ENCODE measurements around the gene KCNIP2. TPM values are rescaled to one million over a fixed set of nuclear protein-coding genes. Genes with fewer than 3 reads are reported as not detected.
A peak's percentile ranks its signal among the peaks of the same experiment; 100 is the strongest.

KCNIP2 gene
- total RNA-seq, 1 experiment from 2014 or later = 3.0 TPM

- Histone ChIP-seq H3K4me2 (ENCODE audit: insufficient read depth, insufficient read length, low read length) (no peak overlapping the region), H2BK20ac (ENCODE audit: low read depth, low read length, poor library complexity, severe bottlenecking) (no peak overlapping the region), H3K4ac (ENCODE audit: low read depth, low read length) (no peak overlapping the region), H4K8ac (replicated peaks; ENCODE audit: insufficient read length, low read depth, low read length) (no peak overlapping the region), H3K23me2 (ENCODE audit: insufficient read length, low read depth, low read length, poor library complexity, severe bottlenecking) (peaks cover 19% of the 10 kb centered on the region), H3K56ac (ENCODE audit: insufficient read length, low read depth, low read length) (no peak overlapping the region), H4K20me1 (ENCODE audit: control insufficient read depth, insufficient read depth, insufficient read length) (peaks cover 3% of the 10 kb centered on the region), H2AK5ac (ENCODE audit: insufficient read length, low read length) (no peak overlapping the region), H3K27me3 (ENCODE audit: insufficient read depth, low read length) (no peaks in the 10 kb centered on the region), H3K14ac (ENCODE audit: insufficient read depth, low read length) (no peak overlapping the region), H3K18ac (ENCODE audit: insufficient read length, low read depth, low read length) (no peak overlapping the region), H2BK5ac (ENCODE audit: insufficient read length, low read length) (no peak overlapping the region), H3K4me1 (ENCODE audit: insufficient read depth, low read length) (peaks cover 6% of the 10 kb centered on the region; the same call in 1 of the 2 replicates), H2AFZ (ENCODE audit: low read length) (no peak overlapping the region), H3K79me1 (ENCODE audit: insufficient read depth, low read depth, low read length, poor library complexity, severe bottlenecking) (no peaks in the 10 kb centered on the region), H4K5ac (ENCODE audit: insufficient read length, low read depth, low read length) (no peak overlapping the region), H3K9me3 (ENCODE audit: control insufficient read depth, low read depth, low read length) (no peaks in the 10 kb centered on the region), H2BK120ac (ENCODE audit: low read depth, low read length, poor library complexity, severe bottlenecking) (no peak overlapping the region), H2BK15ac (ENCODE audit: low read depth, low read length) (no peak overlapping the region), H3K23ac (ENCODE audit: insufficient read length, low read depth, low read length) (no peak overlapping the region), H3K9ac (ENCODE audit: extremely low read depth, insufficient read length, low read length) (no peak overlapping the region), H3K79me2 (ENCODE audit: insufficient read depth, low read length) (no peaks in the 10 kb centered on the region), H3K27ac (ENCODE audit: insufficient read length, low read depth, low read length) (no peak overlapping the region), H3T11ph (ENCODE audit: low read length) (no peak overlapping the region), H4K91ac (ENCODE audit: insufficient read length, low read depth, low read length) (no peak overlapping the region), H2BK12ac (ENCODE audit: insufficient read length, low read depth, low read length) (no peak overlapping the region)
- H3K27ac Mint-ChIP-seq = no peak overlapping the region
- DNase-seq = no peak
- H3K9me3 Mint-ChIP-seq = no peaks in the 10 kb centered on the region
- TF ChIP-seq CTCF (conservative IDR thresholded peaks at IDR 0.05) = no peak
- no CpG with 5 or more reads among the region's 4 CpGs for WGBS (ENCODE audit: extremely low coverage, insufficient read length, low lambda C conversion rate)
- peaks cover 9% of the 10 kb centered on the region for H3K27me3 Mint-ChIP-seq (ENCODE audit: low read depth)
- H3K36me3 Mint-ChIP-seq (ENCODE audit: insufficient read depth in 1 of 3, low read depth in 3 of 3) = peaks cover under 1 to 9% (median 4%) of the 10 kb centered on the region in 3 experiments; a peak in 5 of 7 replicates
- peaks cover 18 to 36% of the 10 kb centered on the region in 2 experiments for H3K4me1 Mint-ChIP-seq
- H3K4me3 Mint-ChIP-seq = peak overlapping the region in 1 of 2 experiments; percentile 85; a peak in 1 of 5 replicates
Observed at GRCh38 chr10:101832325-101832771, 11.3 kb downstream of the KCNIP2 start.

Data from H9 (cell line).